OCI-LY3 (cell line): Measurements from ENCODE around the gene ADORA1.

Source experiments
- CTCF ChIP-seq: fragments of 200-600, 300-600 bp; sonication (generic); IDR thresholded peaks from 2 replicates; pipeline ENCODE4 v1.5.1; 2014; ENCODE audit warnings: antibody characterized with exemption, low read length, low read depth
- EZH2phosphoT487 ChIP-seq: fragments of 200-600 bp; shearing (Covaris generic); IDR thresholded peaks from 2 replicates; pipeline ENCODE4 v1.6.1; 2018; ENCODE audit warnings: antibody characterized with exemption, mixed run types, low read depth

DNA sequence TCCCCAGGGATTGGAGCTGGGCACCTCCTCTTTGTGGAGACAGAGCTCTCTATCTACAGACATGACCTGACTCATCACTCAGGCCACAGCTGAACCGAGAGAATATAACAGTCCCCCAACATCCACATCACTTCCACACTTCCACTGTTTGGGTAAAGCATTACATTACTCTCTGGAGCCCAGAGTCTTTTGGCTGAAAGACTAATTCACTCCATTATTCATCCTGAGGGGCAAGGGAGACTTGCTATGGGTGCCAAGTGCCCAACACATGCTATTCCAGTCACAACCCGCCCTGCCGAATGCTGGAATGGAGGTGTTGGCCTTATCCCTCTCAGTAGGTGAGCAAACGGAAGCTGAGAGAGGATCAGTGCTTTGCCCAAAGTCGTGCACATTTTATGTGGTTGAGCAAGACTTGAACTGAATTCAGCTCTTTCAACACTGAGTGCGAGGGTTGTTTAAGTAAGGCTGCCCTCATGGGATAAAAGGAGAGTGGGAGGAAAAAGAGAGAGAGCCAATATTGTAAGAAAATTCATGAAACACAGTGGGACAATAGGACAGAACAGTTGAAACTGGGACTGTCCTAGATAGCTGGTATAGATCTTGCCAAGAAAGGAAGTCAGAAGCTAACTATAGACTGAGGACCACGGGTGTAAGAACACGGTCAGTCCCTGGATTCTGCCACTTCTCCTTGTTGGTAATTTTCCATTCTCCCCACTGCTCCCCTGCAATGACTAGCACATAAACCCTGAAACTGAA is 72.5 kb downstream of the ADORA1 start:
- TF ChIP-seq CTCF (no peak), EZH2phosphoT487 (no peak)
